A375 (cell line): Measurements from ENCODE around the gene NAGA. TPM values are rescaled to one million over a fixed set of nuclear protein-coding genes. Genes with fewer than 3 reads are reported as not detected.

Source experiments
- small RNA-seq: library from RNA; depleted of rRNA; stranded (forward); fragments of <200 nt; gene quantifications from one replicate; pipeline ENCODE3, GENCODE V24; 2014
- total RNA-seq: library from RNA; depleted of rRNA; stranded (reverse); fragments of >200 nt; shearing (Covaris generic); gene quantifications from 2 replicates; pipeline ENCODE4 v1.2.3, GENCODE V29; 2014; rRNA removed

NAGA gene
- total RNA-seq, result 12.4 and 12.5 TPM in 2 replicates

DNA sequence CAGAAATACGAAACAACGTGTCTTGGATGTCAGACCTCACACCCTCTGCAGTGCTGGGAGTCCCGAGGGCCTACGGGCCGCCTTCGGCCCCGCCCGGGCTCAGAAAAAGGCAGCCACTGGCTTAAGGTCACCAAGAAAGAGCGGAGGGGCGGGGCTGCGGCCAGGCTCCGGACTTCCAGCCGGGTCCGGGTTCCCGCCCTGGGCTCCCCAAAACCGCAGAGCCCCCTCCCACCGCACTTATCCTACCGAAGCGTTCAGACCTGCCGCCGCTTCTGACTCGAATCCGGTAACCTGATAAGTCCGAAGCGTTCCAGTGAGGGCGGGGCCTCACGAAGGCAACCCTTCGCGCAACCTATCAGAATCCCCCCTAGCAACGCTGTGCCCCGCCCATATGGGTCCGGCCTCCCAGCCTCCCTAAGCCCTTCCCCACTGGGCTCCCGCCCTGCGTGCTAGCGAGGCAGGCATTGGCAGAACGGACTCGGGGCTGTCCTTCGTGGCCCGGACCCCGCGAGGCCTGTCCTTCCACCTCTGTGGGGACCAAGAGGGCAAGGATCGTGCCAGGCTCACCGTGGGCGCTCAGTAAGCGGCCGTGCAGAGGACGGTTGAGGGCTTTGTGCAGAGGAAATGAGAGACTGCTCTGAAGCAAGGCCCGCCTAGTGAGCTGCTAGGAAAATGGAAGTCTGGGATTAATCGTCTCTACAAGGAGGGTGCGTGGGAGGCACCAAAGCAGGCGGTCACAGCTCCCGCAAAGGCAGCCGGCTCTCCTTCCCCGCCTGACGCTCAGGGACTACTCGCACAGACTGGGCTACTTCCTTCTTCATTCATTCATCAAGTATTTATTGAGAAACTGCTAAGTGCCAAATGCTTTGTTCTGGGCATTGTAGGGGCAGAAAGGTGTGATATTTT is at the start of gene NAGA:
TSS of gene NAGA (minus strand) at position 296 of the 906 bp plus-strand sequence. CDS start 515 bp downstream, outside the sequence.

DNA sequence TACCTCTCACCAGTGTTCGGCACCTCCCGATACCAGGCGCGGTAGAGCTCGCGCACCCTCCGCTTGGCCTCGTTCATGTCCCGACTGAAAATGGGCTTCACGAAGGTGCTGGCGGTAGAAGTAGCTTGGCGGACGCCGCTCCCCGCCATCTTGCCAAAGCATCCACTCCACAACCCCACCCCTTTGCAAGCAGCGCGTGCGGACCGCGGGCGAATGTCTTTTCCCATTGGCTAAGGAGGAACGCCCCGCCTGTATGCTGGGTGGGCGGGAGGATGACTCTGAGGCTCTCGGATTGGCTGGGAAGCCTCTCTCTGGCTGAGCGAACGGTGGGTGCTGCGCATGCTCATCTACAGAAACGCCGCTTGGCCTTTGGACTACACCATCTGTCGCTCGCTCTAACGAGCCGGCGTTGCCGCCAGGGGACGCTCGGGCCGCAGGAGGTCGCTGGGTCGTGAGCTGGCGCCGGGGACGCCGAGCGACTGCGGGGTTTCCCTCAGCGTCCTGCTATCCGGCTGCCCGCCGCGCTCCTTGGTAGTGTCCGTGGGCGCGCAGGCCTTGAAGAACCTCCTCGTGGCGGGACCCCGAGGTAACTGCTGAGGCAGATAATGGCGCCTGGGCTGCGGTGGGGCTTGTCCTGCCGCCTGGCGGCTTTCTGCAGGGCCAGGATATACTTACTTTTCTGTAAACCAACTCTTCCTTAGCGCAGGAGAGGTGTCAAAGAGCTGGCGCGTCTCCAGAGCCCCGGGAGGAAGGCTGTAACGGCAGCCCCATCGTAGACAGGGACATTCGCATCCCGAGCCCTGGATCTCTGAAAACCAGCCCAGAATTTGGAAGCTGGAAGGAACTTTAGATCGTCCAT is 20.2 kb upstream of the NAGA start, which contains the start of gene NDUFA6:
TSS of gene NDUFA6 (minus strand) at position 177 of the 859 bp plus-strand sequence. CDS start at position 149, 28 bp downstream.

DNA sequence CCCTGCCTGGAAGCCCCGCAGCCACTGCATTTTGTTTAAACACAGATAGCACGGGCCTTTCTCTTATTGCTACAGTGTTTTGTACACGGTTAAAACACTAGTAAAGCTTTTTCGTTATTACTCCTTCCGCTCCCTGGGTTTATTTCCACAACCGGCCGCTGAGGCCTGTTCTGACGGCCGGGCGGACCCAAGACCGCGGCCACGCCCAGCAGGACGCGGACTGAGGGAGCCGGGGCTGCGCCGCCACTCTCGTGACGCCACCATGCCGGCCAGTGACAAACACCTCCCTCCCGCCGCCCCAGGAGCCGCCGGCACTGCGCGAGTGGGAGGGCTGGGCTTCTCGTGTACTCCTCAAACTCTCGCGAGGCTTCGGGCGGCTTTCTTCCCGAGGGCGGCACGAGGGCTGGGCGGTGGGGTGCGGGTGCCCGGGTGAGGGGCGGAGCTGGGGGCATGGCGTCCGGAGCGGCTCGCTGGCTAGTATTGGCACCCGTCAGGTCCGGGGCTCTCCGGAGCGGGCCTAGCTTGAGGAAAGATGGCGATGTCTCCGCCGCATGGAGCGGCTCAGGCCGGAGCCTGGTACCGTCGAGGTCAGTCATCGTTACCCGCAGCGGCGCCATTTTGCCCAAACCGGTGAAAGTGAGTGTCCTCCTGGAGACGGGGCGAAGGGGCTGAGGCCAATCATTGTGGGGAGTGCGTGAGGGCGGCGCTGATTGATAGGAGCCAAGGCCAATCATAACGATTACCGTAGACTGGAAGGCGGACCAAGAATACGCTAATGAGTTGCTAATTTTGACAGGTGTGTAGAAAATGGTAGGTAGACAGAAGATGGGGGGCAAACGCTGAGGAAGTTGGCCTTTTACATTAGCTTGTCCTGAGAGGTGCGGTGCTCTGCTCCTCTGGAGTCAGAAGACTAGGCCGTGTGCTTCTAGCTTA is 9.0 kb upstream of the NAGA start, which contains the start of gene SMDT1:
TSS of gene SMDT1 (plus strand) at position 382 of the 933 bp plus-strand sequence. CDS start at position 451, 69 bp downstream.

DNA sequence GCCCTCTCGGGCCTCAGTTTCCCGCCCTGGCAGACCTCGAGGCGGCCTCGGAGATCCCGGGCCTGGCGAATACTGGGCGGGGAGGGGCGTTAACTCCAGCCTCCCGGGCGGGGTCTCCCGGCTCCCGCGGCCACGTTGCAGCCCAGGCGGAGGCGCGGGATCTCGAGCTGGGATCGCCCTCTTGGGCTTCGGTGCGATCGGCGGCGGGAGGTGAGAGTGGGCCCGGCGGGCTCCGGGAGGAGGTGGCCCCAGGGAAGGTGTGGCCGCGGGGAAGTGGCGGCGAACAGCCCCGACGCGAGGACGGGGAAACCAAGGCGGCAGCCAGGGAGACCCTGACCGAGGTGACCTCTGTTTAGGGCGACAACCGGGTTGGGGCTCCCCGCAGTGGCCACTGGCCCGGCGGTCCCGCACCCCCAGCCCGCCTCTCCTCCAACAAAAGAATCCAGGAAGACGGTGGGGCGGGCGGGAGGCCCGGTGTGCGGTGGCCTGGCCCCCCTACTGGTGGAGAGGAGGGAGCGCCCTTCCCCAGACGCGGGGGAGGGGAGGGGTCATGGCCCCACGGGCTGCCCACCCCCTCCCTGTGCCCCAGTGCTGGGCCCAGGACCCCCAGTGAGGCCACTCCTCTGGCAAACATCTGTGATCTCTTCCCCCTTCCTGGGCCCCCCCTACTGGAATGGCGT is 3.7 kb upstream of the NAGA start, which contains the start of gene PHETA2:
TSS of gene PHETA2 (plus strand) at position 117 of the 680 bp plus-strand sequence. CDS start 3,046 bp downstream, outside the sequence.

Small RNA genes within 50 kb of the gene (small RNA-seq; reads per million reads assigned to genes)
- 0.21 reads per million for gene SNORD13P1

Other genes starting within 250 kb of the NAGA start
- gene SREBF2, start 237.7 kb downstream of the NAGA start, total RNA-seq, result 39.7 and 51.8 TPM in 2 replicates
- gene SHISA8, start 155.7 kb downstream of the NAGA start, total RNA-seq, result not detected in 2 replicates
- 0.34 and 0.37 TPM in 2 replicates for gene TNFRSF13C, start 144.0 kb downstream of the NAGA start, total RNA-seq
- gene CENPM, start 123.7 kb downstream of the NAGA start, total RNA-seq, result 34.2 and 45.4 TPM in 2 replicates
- gene SEPTIN3, start 101.4 kb downstream of the NAGA start, total RNA-seq, result 0.57 and 0.98 TPM in 2 replicates
- 0.13 TPM in 1 of 2 replicates, not detected in the other for gene WBP2NL, start 72.0 kb downstream of the NAGA start, total RNA-seq
- gene PHETA2, start 3.4 kb upstream of the NAGA start, total RNA-seq, result 0.03 TPM in 1 of 2 replicates, not detected in the other
- 9.1 and 15.2 TPM in 2 replicates for gene SMDT1, start 8.9 kb upstream of the NAGA start, total RNA-seq
- gene NDUFA6, start 20.0 kb upstream of the NAGA start, total RNA-seq, result 60.2 and 64.0 TPM in 2 replicates
- 0.45 TPM in 2 replicates for gene CYP2D6, start 60.0 kb upstream of the NAGA start, total RNA-seq
- 36.0 and 37.0 TPM in 2 replicates for gene TCF20, start 199.8 kb upstream of the NAGA start, total RNA-seq